GM18858 (cell line): ENCODE measurements around the gene CLCN3.
"Not testable (repeated sequence)": the region's sequence is repeated elsewhere in the genome, so short reads cannot be mapped to it uniquely, and the experiment has no call there.

ENCODE experiments used
- ATAC-seq: cut with Tn5 transposase; IDR thresholded peaks from one replicate; pipeline ENCODE4 v1.9.1; 2021; ENCODE audit not compliant: unreplicated experiment

Gene CLCN3

GRCh38 chr4:169771556-169772080, 151.2 kb downstream of the CLCN3 start:
- ATAC-seq = not testable (repeated sequence)
